B cell (primary cell): ENCODE results near the gene MEGF11. TPM values are rescaled to one million over a fixed set of nuclear protein-coding genes. Genes with fewer than 3 reads are reported as not detected.

Experiments used
- ATAC-seq: fragments of 200-7000 bp; cut with Tn5 transposase; one replicate; pipeline ENCODE4 v1.10.0; 2021; ENCODE audit warnings: low read depth, mild to moderate bottlenecking, moderate number of reproducible peaks, moderate library complexity
- CTCF ChIA-PET: fragments of 350-600 bp; sonication (Branson Sonifier 250); formaldehyde crosslinking; loops from one replicate; lab custom pipeline; 2021; ENCODE audit warnings: antibody characterized with exemption, inconsistent platforms; lab: Charles Lee
- POLR2A ChIA-PET: fragments of 350-600 bp; sonication (Branson Sonifier 250); formaldehyde crosslinking; loops from one replicate; lab custom pipeline; 2021; ENCODE audit warnings: antibody characterized with exemption; lab: Charles Lee
- DNase-seq: peaks from one replicate; pipeline ENCODE4 v3.0.0; 2013
- H2AFZ ChIP-seq: 2 replicates; pipeline ENCODE4 v1.6.1; 2012; ENCODE audit warnings: mild to moderate bottlenecking, low read depth, low read length; ENCODE audit not compliant: insufficient read depth, poor library complexity, severe bottlenecking
- H3K27ac ChIP-seq, 2 donors: 1 replicate in 1 of 2; 2 replicates in 1 of 2; pipeline ENCODE4 v1.5.1; 2012 to 2013; ENCODE audit warnings: low read length in 2 of 2, mild to moderate bottlenecking in 2 of 2, moderate library complexity in 1 of 2
- H3K27me3 ChIP-seq, 4 experiments: fragments of 200-600 bp in 1 of 4; sonication (generic) in 1 of 4; replicated peaks in 1 of 4; 1 replicate in 2 of 4; 2 replicates in 2 of 4; pipeline versions ENCODE4 v1.6.1 to v1.7.0; 2013 to 2016; ENCODE audit warnings: low read length in 3 of 4, mild to moderate bottlenecking in 2 of 4, mixed read lengths in 1 of 4, moderate library complexity in 1 of 4; ENCODE audit not compliant: insufficient read depth in 4 of 4, control insufficient read depth in 3 of 4; ENCODE audit errors: control extremely low read depth in 1 of 4
- H3K36me3 ChIP-seq, 2 experiments: replicated peaks in 1 of 2; 1 replicate in 1 of 2; 2 replicates in 1 of 2; pipeline versions ENCODE4 v1.6.1 to v1.7.1; 2013; ENCODE audit warnings: low read length in 1 of 2; ENCODE audit not compliant: insufficient read depth in 2 of 2, control insufficient read depth in 1 of 2; ENCODE audit errors: control extremely low read depth in 1 of 2, extremely low read depth in 1 of 2
- H3K4me1 ChIP-seq, 2 donors: fragments of 200-600 bp in 1 of 2; sonication (generic) in 1 of 2; 1 replicate in 1 of 2; 2 replicates in 1 of 2; pipeline versions ENCODE4 v1.5.1 to v1.6.1; 2013 to 2017; ENCODE audit warnings: low read length in 2 of 2; ENCODE audit not compliant: control insufficient read depth in 2 of 2, insufficient read depth in 2 of 2
- H3K4me2 ChIP-seq: replicated peaks from 2 replicates; pipeline ENCODE3; 2012; ENCODE audit warnings: mild to moderate bottlenecking, low read depth, low read length; ENCODE audit not compliant: poor library complexity, severe bottlenecking
- H3K4me3 ChIP-seq, 5 experiments: fragments of 200-600 bp in 1 of 5; sonication (generic) in 1 of 5; 1 replicate in 3 of 5; 2 replicates in 2 of 5; pipeline versions ENCODE4 v1.5.1 to v1.7.0; 2011 to 2016; ENCODE audit warnings: low read length in 4 of 5, mild to moderate bottlenecking in 4 of 5, low read depth in 2 of 5, control low read depth in 1 of 5, moderate library complexity in 1 of 5; ENCODE audit not compliant: insufficient read depth in 1 of 5; ENCODE audit errors: control extremely low read depth in 1 of 5, extremely low read depth in 1 of 5
- H3K79me2 ChIP-seq: fragments of 200-600 bp; sonication (generic); one replicate; pipeline ENCODE4 v1.6.0; 2016; ENCODE audit warnings: low read length; ENCODE audit not compliant: control insufficient read depth, insufficient read depth
- H3K9ac ChIP-seq: fragments of 200-600 bp; sonication (generic); 2 replicates; pipeline ENCODE4 v1.6.1; 2017; ENCODE audit warnings: mild to moderate bottlenecking, low read length, moderate library complexity
- H3K9me3 ChIP-seq, 3 donors: one replicate each; pipeline versions ENCODE4 v1.6.1 to v1.7.1; 2013; ENCODE audit warnings: low read length in 2 of 3; ENCODE audit not compliant: control insufficient read depth in 2 of 3, insufficient read depth in 1 of 3; ENCODE audit errors: control extremely low read depth in 1 of 3
- H4K20me1 ChIP-seq: 2 replicates; pipeline ENCODE4 v1.6.0; 2012; ENCODE audit warnings: mild to moderate bottlenecking, low read length; ENCODE audit not compliant: insufficient read depth, control insufficient read depth, poor library complexity, severe bottlenecking
- H3K27ac Mint-ChIP-seq: one replicate; pipeline ENCODE4 v1.8.0; 2021; ENCODE audit warnings: mixed read lengths
- H3K27me3 Mint-ChIP-seq: one replicate; pipeline ENCODE4 v1.8.0; 2021; ENCODE audit warnings: mixed read lengths
- H3K4me1 Mint-ChIP-seq: one replicate; pipeline ENCODE4 v1.8.0; 2021; ENCODE audit warnings: mixed read lengths
- H3K4me3 Mint-ChIP-seq: one replicate; pipeline ENCODE4 v1.8.0; 2021; ENCODE audit warnings: mixed read lengths
- H3K9me3 Mint-ChIP-seq: one replicate; pipeline ENCODE4 v1.8.0; 2022; ENCODE audit warnings: mixed read lengths; ENCODE audit not compliant: insufficient read depth
- EZH2 ChIP-seq: IDR thresholded peaks from 2 replicates; pipeline ENCODE4 v1.6.1; 2012; ENCODE audit warnings: borderline replicate concordance, low read depth, mild to moderate bottlenecking, moderate library complexity, low read length; ENCODE audit not compliant: insufficient read depth, poor library complexity, severe bottlenecking
- WGBS: methylation state at CpG from one replicate; pipeline ENCODE4 v1.1.5; 2013; ENCODE audit warnings: missing lambda C conversion rate; ENCODE audit not compliant: insufficient coverage; 5-methylcytosine and 5-hydroxymethylcytosine counted together
- intact Hi-C: fragments of 100-400 bp; cut with micrococcal nuclease; formaldehyde crosslinking; loops from one replicate; pipeline ENCODE4 v1.10.0; 2022
- polyA plus RNA-seq: library from polyadenylated mRNA; depleted of rRNA; stranded (reverse); fragments of >200 nt; gene quantifications from 2 replicates; pipeline ENCODE4 v1.2.3, GENCODE V29; 2012
- total RNA-seq, 2 donors: library from RNA; stranded (reverse); fragments of 120-200 nt in 1 of 2; gene quantifications; 1 replicate in 1 of 2; 2 replicates in 1 of 2; pipeline versions ENCODE4 v1.2.3 to v1.2.4, GENCODE V29; 2013 to 2022
- TF ChIP-seq, protein P1 (sequence below): fragments of 200-600 bp; IDR thresholded peaks from one replicate; pipeline ENCODE4 v1.8.0; 2022; ENCODE audit warnings: antibody characterized with exemption, mild to moderate bottlenecking

MEGF11 gene
- total and polyA plus RNA-seq, 2 donors (not counting 1 experiment from before 2014, with no cell fraction given) = 0.04 to 0.34 TPM

DNA sequence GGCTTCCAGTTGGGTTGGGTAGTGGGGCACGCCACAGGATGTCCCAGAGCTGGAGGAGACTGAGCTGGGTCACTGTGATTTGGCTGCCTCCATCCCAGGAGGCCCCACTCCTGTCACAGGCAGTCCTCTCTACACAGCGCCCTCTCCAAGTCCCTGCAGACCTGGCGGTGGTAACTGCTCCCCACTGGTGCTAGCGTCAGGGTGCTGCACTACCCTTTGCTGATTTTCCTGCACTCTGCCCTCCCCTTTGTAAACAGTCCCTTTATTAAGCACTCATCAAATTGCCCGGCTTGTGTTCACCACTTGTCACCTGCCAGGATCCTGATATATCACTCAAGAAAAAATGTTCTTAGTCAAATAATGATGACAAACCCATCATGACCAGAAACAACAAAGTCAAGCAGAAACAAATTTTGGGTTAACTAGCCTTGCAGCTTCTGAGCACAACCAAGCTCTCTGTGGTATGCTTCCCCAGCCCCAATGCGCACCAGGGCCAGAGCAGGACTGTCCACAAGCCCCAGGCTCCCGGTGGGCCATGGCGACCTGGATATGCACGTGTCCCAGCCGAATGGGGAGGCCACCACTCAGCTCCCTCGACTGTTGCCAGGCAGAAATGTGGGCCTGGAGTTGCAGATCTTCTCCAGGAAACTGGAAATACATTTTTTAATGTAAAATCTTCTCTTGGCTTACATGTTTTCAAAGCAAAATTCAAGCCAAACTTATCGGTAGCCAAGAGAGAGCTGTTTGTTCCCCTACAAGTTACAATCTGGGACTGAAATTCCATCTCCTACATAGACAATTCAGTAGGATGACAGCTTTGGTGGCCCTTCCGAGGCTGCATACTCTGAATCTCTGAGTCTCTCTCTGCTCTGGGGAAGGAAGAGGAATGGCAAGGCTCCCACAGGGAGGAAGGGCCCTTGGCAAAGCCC lies 24.5 kb downstream of the MEGF11 start:
- no peaks in the 10 kb centered on the region for H3K36me3 ChIP-seq
- H3K9me3 ChIP-seq = peaks cover 0 to 5% (median 0%) of the 10 kb centered on the region in 3 donors
- 92% methylated on average over 13 of the region's 13 CpGs for WGBS
- Mint-ChIP-seq H3K27ac (no peak overlapping the region), H3K9me3 (no peaks in the 10 kb centered on the region), H3K27me3 (no peaks in the 10 kb centered on the region), H3K4me3 (no peak overlapping the region), H3K4me1 (no peaks in the 10 kb centered on the region)
- DNase-seq = no peak
- no peaks in the 10 kb centered on the region for H3K79me2 ChIP-seq
- no peaks in the 10 kb centered on the region for H4K20me1 ChIP-seq
- H3K4me3 ChIP-seq = no peak overlapping the region
- ChIA-PET POLR2A (interaction anchor here (0.6 kb wide), 1 partner anchor 789 kb away, joined by 4 read pairs; no protein-coding TSS in a partner anchor), CTCF (no interaction called here)
- H3K4me1 ChIP-seq = no peaks in the 10 kb centered on the region
- no peak overlapping the region for H3K4me2 ChIP-seq
- intact Hi-C loops = no loop called here
- H3K27ac ChIP-seq = no peak overlapping the region
- H3K27me3 ChIP-seq = peaks cover 0 to 2% (median 0%) of the 10 kb centered on the region in 4 experiments
- H2AFZ ChIP-seq = no peak overlapping the region
- H3K9ac ChIP-seq = no peak overlapping the region
- TF ChIP-seq, protein P1, sequence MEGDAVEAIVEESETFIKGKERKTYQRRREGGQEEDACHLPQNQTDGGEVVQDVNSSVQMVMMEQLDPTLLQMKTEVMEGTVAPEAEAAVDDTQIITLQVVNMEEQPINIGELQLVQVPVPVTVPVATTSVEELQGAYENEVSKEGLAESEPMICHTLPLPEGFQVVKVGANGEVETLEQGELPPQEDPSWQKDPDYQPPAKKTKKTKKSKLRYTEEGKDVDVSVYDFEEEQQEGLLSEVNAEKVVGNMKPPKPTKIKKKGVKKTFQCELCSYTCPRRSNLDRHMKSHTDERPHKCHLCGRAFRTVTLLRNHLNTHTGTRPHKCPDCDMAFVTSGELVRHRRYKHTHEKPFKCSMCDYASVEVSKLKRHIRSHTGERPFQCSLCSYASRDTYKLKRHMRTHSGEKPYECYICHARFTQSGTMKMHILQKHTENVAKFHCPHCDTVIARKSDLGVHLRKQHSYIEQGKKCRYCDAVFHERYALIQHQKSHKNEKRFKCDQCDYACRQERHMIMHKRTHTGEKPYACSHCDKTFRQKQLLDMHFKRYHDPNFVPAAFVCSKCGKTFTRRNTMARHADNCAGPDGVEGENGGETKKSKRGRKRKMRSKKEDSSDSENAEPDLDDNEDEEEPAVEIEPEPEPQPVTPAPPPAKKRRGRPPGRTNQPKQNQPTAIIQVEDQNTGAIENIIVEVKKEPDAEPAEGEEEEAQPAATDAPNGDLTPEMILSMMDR = no peak
- TF ChIP-seq EZH2 = no peak
- no peak for ATAC-seq

- intact Hi-C loops = no loop called here
- 93% methylated on average over 5 of the region's 8 CpGs for WGBS
- ChIA-PET CTCF (no interaction called here), POLR2A (no interaction called here)
- Mint-ChIP-seq H3K27me3 (peaks cover 5% of the 10 kb centered on the region), H3K27ac (no peak overlapping the region), H3K4me1 (no peaks in the 10 kb centered on the region), H3K9me3 (no peaks in the 10 kb centered on the region), H3K4me3 (no peak overlapping the region)
- H3K9ac ChIP-seq = no peak overlapping the region
- H2AFZ ChIP-seq = no peak overlapping the region
- no peaks in the 10 kb centered on the region for H3K4me1 ChIP-seq
- peaks cover 0 to 5% (median 0%) of the 10 kb centered on the region in 3 donors for H3K9me3 ChIP-seq
- no peaks in the 10 kb centered on the region for H3K36me3 ChIP-seq
- H4K20me1 ChIP-seq = no peaks in the 10 kb centered on the region
- DNase-seq (no peak), ATAC-seq (no peak)
- TF ChIP-seq, protein P1 = no peak
- TF ChIP-seq EZH2 = no peak
- no peaks in the 10 kb centered on the region for H3K27me3 ChIP-seq
- no peaks in the 10 kb centered on the region for H3K79me2 ChIP-seq
- no peak overlapping the region for H3K4me2 ChIP-seq
- no peak overlapping the region for H3K4me3 ChIP-seq
- H3K27ac ChIP-seq = no peak overlapping the region
Measured at GRCh38 chr15:66226736-66227135, 26.8 kb downstream of the MEGF11 start.
